CD4-positive, alpha-beta T cell treated with Interleukin-21 for 1 hour (primary cell): ENCODE results near the gene C1orf216.
"Not testable (repeated sequence)": the region's sequence is repeated elsewhere in the genome, so short reads cannot be mapped to it uniquely, and the experiment has no call there.

ENCODE experiments used
- DNase-seq: peaks from one replicate; pipeline ENCODE4 v3.0.0-alpha.2; 2020

The C1orf216 gene

GRCh38 chr1:35718492-35719336, at the start of gene C1orf216:
Gene C1orf216, minus strand, starts transcription at chr1:35718884. Its CDS starts 2,563 bp downstream, at chr1:35716321.
- peak; percentile 71 for DNase-seq

GRCh38 chr1:35764283-35764682, 45.6 kb upstream of the C1orf216 start:
- DNase-seq: no peak

GRCh38 chr1:35763201-35763600, 44.5 kb upstream of the C1orf216 start:
- DNase-seq: no peak

- DNase-seq: no peak
Observed at GRCh38 chr1:35762141-35762540, 43.5 kb upstream of the C1orf216 start.

GRCh38 chr1:35756064-35756463, 37.4 kb upstream of the C1orf216 start:
- DNase-seq: no peak

- DNase-seq: no peak
Observed at GRCh38 chr1:35753626-35754260, 35.1 kb upstream of the C1orf216 start.

- no peak for DNase-seq
Observed at GRCh38 chr1:35748326-35748725, 29.6 kb upstream of the C1orf216 start.

- no peak for DNase-seq
Observed at GRCh38 chr1:35745124-35745730, 26.5 kb upstream of the C1orf216 start.

GRCh38 chr1:35737120-35737519, 18.4 kb upstream of the C1orf216 start:
- DNase-seq: no peak

- DNase-seq: no peak
Observed at GRCh38 chr1:35727434-35728040, 8.9 kb upstream of the C1orf216 start.

- peak; percentile 62 for DNase-seq
Observed at GRCh38 chr1:35726450-35727433, 8.1 kb upstream of the C1orf216 start.

GRCh38 chr1:35725596-35725995, 6.9 kb upstream of the C1orf216 start:
- no peak for DNase-seq

- no peak for DNase-seq
Observed at GRCh38 chr1:35717911-35718476, 690 bp downstream of the C1orf216 start.

GRCh38 chr1:35715568-35716002, 3.1 kb downstream of the C1orf216 start:
- peak; percentile 82 for DNase-seq

- DNase-seq: no peak
Observed at GRCh38 chr1:35714921-35715567, 3.6 kb downstream of the C1orf216 start.

GRCh38 chr1:35711098-35711497, 7.6 kb downstream of the C1orf216 start:
- DNase-seq: not testable (repeated sequence)

- DNase-seq: no peak
Observed at GRCh38 chr1:35708952-35709351, 9.7 kb downstream of the C1orf216 start.

GRCh38 chr1:35708441-35708921, 10.2 kb downstream of the C1orf216 start:
- DNase-seq: no peak

- peak; percentile 30 for DNase-seq
Observed at GRCh38 chr1:35707601-35708440, 10.9 kb downstream of the C1orf216 start.
